ENCODE data around the gene ATAD3B.
"Not testable (repeated sequence)": the region's sequence is repeated elsewhere in the genome, so short reads cannot be mapped to it uniquely, and the experiment has no call there.

The ATAD3B gene

DNA sequence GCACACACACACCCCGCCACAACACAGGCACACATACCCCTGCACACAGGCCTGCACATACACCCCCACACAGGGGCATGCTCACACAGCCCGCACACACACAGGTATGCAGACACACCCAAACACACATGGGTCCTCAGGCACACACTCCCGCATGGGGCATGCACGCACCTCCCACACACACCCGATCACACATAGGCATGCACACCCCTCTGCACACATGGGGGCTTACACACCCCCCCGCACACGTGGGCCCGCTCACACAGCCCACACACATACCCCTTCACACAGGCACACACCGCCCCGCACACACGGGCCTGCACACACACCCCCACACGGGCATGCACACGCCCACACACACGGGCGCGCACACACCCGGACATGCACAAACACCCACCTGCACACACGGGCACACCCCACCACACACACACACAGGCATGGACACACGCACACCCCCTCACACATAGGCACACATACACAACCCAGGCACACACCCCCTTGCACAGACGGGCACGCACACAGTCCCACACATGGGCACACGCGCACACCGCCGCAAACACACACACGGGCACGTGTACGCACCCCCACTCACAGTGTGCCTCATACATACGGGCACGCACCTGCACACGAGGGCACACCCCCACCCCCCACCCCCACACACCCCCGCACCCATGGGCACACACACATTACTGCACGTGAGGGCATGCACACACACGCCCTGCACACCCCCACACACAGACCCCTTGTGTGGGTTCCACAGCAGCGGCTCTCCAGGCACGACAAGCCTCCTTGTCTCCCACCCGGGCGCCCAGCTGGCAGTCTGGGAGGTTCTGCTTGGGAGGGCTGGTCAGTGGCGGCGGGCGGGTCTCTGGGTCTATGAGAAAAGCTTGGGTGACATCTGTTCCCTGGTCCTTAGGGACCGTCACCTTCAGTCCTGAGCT, 8.3 kb downstream of the ATAD3B start:
- no peak for DNase-seq (ENCODE audit: low read depth in 2 of 2)

DNA sequence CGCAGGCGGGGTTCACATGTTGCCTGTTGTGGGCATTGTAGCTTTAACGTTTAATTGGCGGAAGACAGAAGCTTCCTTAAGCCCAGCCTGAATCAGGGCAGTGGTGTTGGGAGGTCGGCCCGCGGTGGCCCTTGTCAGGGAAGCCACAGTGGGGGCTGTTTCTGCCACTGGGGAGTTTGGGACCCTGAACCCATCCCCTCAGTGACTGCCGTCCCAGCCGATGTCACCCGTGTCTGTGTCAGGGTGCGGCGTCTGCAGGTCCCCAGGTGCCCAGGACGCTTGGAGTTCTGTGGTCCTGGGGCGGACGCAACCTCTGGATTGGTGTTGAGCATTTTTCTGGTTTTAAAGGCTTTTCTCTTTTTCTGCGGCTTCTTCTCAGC, 8.9 kb downstream of the ATAD3B start:
- DNase-seq (ENCODE audit: low read depth in 2 of 2): not testable (repeated sequence)

GRCh38 chr1:1481811-1482210, 10.2 kb downstream of the ATAD3B start:
- not testable (repeated sequence) for DNase-seq (ENCODE audit: low read depth in 2 of 2)

DNA sequence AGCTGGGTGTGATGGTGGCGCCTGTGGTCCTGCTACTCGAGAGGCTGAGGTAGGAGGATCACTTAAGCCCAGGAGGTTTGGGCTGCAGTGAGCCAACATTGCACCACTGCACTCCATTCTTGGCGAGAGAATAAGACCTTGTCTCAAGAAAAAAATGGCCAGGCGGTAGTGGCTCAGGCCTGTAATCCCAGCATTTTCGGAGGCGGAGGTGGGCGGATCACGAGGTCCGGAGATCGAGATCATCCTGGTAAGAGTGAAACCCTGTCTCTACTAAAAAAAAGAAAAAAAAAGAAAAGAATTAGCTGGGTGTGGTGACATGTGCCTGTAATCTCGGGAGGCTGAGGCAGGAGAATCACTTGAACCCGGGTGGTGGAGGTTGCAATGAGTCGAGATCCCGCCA, 11.3 kb downstream of the ATAD3B start:
- DNase-seq (ENCODE audit: low read depth in 2 of 2): no peak

DNA sequence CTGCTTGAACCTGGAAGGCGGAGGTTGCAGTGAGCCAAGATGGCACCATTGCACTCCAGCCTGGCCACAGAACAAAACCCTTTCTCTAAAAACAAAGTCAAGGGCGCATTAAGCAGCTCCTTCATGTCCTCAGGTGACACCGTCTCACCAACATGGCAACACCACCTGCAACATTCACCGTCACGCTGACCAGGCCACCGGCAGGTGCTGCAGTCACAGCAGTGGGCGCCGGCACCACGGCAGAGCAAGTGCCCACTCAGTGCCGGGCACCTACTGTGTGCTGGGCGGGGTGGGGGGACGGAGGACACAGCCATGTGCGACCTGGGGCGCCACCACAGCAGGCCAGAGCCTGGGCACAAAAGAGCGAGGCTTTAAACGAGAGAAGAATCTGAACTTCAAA, 12.1 kb downstream of the ATAD3B start:
- DNase-seq (ENCODE audit: low read depth in 2 of 2): no peak

DNA sequence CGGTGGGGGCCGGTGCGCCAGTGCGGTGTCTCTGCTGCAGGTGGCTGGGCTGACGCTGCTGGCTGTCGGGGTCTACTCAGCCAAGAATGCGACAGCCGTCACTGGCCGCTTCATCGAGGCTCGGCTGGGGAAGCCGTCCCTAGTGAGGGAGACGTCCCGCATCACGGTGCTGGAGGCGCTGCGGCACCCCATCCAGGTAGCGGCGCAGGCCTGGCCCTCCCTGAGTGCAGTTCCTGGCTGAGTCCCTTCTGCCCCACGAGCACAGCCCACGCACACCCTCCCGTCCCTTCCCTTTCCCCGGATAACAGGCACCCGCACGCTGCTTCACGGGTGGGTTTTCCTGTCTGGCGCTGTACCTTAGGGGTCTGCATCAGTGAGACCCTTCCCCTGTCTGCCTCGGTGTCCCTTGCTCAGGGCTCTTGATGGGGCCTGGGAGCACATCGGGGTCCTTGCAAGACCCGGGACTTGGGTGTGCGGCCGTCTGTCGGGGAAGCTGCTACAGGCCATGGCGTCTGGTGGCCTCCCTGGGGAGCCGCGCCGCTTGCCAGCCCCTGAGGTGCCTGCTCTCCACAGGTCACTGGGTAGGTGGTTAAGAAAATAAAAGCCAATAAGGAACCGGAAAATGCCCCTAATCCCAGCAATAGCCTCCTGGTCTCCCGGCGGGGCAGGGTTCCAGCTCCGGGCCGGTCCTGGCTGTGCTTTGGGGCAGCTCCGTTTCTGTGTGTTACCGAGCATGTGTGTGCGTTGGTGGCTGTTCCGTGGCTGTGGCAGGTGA, 13.6 kb downstream of the ATAD3B start:
- DNase-seq (ENCODE audit: low read depth in 2 of 2): not testable (repeated sequence)

DNA sequence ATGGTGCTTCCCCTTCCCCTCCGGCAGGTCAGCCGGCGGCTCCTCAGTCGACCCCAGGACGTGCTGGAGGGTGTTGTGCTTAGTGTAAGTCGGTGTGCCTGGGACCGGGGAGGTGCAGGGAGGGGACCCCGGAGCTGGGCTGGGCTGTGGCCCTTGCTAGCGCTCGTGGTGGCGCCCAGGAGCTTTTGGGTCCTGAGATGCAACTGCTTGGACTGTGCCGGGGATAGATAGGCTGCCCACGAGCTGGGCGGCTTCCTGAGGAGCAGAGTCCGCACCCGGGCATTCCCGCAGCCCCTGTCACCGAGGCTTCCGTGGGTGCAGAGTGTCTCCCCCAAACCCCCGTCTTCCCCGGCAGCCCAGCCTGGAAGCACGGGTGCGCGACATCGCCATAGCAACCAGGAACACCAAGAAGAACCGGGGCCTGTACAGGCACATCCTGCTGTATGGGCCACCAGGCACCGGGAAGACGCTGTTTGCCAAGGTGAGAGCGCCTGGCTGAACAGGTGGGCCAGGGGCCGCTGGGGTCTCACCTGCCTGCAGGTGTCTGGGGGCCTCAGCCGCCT, 14.3 kb downstream of the ATAD3B start:
- DNase-seq (ENCODE audit: low read depth in 2 of 2): not testable (repeated sequence)

GRCh38 chr1:1487701-1488100, 16.1 kb downstream of the ATAD3B start:
- no peak for DNase-seq (ENCODE audit: low read depth in 2 of 2)

DNA sequence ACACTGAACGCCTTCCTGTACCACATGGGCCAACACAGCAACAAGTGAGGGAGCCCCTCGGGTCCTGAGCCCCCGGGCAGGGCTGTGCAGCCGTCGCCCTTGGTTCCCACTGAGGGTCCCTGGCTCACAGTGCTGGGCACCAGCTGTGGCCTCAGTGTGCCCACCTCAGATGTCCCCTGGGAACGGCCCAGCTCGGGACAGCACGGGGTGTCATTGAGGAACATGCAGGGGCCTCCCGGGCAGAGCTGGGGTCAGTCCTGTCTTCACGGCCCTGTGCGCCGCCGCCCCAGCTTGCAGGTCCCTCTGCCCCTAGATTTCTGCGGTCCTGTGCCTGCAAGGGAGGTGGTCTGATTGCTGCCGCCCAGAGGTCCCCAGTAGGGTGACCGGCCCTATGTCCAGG, 17.7 kb downstream of the ATAD3B start:
- no peak for DNase-seq (ENCODE audit: low read depth in 2 of 2)

DNA sequence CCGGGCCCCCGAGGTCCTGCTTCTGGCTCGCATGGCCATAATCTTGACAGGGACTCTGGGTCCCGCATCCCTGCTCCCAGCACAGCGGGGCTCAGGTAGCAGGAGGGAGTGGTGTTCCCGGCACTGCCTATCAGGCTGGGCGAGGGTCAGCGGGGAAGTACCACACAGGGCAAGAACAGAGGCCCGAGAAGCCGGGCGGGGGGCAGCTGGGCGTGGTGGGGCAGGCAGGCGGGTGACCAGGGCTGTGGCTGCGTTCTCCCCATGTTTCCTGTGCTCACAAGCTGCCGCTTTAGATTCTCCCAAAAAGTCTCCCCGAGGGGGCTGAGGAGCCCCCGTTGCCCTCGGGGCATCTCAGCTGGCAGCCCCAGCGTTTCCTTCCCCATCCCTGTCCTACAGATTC, 18.3 kb downstream of the ATAD3B start:
- DNase-seq (ENCODE audit: low read depth in 2 of 2): no peak

GRCh38 chr1:1490633-1491230, 19.2 kb downstream of the ATAD3B start:
- no peak for DNase-seq (ENCODE audit: low read depth in 2 of 2)

DNA sequence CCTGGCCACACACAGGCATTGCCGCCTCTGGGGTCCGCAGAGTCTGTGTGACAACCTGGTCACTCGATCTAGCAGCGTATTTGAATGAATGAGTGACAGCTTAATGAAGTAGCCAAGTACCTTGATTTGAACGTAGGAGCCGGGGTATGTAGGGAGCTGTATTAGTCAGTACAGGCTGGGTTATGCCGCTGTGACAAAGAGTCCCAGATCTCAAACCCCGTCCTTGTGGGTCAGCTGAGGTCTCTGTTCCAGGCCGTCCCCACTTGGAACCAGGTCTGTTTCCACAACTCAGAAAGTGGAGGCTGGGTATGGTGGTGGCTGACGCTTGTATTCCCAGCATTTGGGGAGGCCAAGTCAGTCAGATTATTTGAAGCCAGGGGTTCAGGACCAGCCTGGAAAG, 20.0 kb downstream of the ATAD3B start:
- no peak for DNase-seq (ENCODE audit: low read depth in 2 of 2)

GRCh38 chr1:1494311-1494710, 22.7 kb downstream of the ATAD3B start:
- not testable (repeated sequence) for DNase-seq (ENCODE audit: low read depth in 2 of 2)

DNA sequence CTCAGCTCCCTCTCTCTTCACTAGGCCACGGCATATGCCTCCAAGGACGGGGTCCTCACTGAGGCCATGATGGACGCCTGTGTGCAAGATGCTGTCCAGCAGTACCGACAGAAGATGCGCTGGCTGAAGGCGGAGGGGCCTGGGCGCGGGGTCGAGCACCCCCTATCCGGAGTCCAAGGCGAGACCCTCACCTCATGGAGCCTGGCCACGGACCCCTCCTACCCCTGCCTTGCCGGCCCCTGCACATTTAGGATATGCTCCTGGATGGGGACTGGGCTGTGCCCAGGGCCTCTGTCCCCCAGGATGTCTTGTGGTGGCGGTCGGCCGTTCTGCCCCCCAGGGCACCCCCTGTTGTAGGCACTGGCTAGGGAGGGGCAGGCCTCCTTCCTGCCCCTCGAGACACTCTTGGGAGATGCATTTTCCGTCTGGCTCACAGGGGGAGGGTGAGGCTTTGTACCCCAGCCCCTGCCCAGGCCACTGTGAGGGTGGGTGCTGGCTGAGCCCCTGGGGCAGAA, 24.0 kb downstream of the ATAD3B start:
- DNase-seq (ENCODE audit: low read depth in 2 of 2): not testable (repeated sequence)

DNA sequence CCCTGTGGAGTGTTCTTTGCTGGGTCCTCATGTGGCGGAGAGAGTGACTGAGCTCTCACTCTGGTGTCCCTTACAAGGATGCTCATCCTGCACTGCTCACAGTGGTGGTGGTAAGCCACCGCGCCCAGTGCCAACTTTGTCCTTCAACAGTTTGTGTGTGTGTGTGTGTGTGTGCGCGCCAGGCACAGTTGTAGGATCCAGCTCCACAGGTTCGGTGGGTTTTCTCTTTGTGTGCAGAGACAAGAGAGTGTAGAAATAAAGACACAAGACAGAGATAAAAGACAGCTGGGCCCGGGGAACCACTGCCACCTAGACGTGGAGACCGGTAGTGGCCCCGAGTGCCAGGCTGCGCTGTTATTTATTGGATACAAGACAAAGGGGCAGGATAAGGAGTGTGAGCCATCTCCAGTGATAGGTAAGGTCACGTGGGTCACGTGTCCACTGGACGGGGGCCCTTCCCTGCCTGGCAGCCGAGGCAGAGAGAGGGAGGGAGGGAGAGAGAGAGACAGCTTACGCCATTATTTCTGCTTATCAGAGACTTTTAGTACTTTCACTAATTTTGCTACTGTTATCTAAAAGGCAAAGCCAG, 33.3 kb downstream of the ATAD3B start:
- peak; percentile 40 to 66 for DNase-seq (ENCODE audit: low read depth in 2 of 2)

GRCh38 chr1:1505366-1505798, 33.8 kb downstream of the ATAD3B start:
- not testable (repeated sequence) for DNase-seq (ENCODE audit: low read depth in 2 of 2)

- DNase-seq (ENCODE audit: low read depth in 2 of 2): not testable (repeated sequence)
Observed at GRCh38 chr1:1505801-1506200, 34.2 kb downstream of the ATAD3B start.

- DNase-seq (ENCODE audit: low read depth in 2 of 2): no peak
Observed at GRCh38 chr1:1507305-1507704, 35.7 kb downstream of the ATAD3B start.

DNA sequence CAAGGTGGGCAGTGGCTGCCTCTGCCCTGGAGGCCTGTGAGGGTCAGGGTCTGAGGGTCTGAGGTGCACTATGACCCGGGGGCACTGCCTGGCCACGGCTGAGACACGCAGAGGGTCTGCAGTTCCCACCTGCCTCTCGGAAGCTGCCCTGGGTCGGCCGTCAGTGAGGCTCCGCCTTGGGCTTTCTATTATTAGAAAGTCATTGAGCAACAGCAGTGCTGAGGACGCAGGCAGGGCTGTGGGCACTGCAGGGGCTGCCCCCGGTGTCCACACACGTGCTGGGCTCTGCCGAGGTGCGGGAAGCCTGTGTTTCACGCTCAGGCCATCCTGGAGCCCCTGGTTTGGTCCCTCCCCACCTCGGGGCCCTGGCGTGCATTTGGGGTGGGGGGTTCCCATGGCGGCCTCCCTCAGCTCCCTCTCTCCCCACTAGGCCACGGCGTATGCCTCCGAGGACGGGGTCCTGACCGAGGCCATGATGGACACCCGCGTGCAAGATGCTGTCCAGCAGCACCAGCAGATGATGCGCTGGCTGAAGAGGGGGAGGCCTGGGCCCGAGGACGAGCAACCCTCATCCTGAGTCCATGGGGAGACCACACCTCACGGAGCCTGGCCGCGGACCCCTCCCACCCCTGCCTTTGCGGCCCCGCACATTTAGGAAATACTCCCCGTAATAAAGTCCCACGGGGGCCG, 37.4 kb downstream of the ATAD3B start:
- DNase-seq (ENCODE audit: low read depth in 2 of 2): not testable (repeated sequence)

GRCh38 chr1:1509465-1509850, 37.9 kb downstream of the ATAD3B start:
- DNase-seq (ENCODE audit: low read depth in 2 of 2): not testable (repeated sequence)

All from stimulated activated CD4-positive, alpha-beta T cell treated with anti-CD3 and anti-CD28 coated beads, Interleukin-12 subunit alpha, Interleukin-12 subunit beta, amount 100 ng/mL, for 24 hours (primary cell).